ENCODE results near the gene COL9A3.

The COL9A3 gene

DNA sequence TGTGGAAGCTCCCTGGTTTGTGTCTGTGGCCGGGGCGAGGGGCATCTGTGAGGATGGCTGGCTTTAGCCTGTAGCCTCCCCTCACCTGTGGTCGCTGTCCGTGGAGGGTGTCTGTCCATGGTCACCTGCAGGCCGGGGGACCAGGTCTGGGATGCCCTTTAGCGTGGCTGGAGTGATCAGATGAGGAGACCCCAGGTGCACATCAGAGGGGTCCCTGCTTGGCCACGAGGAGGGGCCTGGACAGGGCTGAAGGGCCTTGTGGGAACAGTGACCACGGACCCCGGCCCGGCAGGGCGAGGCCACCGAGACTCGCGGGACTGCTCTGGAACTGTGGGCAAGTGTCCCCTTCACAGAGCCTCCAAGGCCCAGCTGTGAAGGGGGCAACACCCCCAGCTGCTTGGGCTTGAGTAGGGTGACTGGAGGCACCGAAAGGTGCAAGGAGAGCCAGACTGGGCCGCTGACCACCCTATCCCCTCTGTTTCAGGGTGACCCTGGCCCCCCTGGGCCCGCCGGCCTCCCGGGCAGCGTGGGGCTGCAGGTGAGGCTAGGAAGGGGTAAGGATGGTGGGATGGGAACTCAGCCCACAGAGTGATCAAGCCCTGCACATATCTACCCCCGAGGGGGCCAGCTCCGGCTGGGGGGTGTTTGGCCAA, 8.6 kb downstream of the COL9A3 start:
- Histone ChIP-seq H3K36me3 (ENCODE audit: insufficient read depth) (no peaks in the 10 kb centered on the region), H4K20me1 (ENCODE audit: insufficient read depth) (no peaks in the 10 kb centered on the region), H3K4me2 (peak overlapping the region; percentile 68; the same call in 1 of the 2 replicates), H3K27ac (no peak overlapping the region), H3K4me3 (IDR thresholded peaks at IDR 0.05; ENCODE audit: insufficient read depth, low read depth, low read length) (no peak overlapping the region), H3K9ac (no peak overlapping the region), H3K79me2 (ENCODE audit: insufficient read depth, low read depth) (no peaks in the 10 kb centered on the region), H2AFZ (ENCODE audit: low read depth) (no peak overlapping the region), H3K27me3 (ENCODE audit: insufficient read depth, low read depth) (0 out of 2 replicates have a peak, but pooled peaks cover 11% of the 10 kb centered on the region), H3K4me1 (ENCODE audit: low read depth, poor library complexity, severe bottlenecking) (peaks cover 28% of the 10 kb centered on the region)
- TF ChIP-seq, protein P1, sequence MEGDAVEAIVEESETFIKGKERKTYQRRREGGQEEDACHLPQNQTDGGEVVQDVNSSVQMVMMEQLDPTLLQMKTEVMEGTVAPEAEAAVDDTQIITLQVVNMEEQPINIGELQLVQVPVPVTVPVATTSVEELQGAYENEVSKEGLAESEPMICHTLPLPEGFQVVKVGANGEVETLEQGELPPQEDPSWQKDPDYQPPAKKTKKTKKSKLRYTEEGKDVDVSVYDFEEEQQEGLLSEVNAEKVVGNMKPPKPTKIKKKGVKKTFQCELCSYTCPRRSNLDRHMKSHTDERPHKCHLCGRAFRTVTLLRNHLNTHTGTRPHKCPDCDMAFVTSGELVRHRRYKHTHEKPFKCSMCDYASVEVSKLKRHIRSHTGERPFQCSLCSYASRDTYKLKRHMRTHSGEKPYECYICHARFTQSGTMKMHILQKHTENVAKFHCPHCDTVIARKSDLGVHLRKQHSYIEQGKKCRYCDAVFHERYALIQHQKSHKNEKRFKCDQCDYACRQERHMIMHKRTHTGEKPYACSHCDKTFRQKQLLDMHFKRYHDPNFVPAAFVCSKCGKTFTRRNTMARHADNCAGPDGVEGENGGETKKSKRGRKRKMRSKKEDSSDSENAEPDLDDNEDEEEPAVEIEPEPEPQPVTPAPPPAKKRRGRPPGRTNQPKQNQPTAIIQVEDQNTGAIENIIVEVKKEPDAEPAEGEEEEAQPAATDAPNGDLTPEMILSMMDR (conservative IDR thresholded peaks at IDR 0.05; ENCODE audit: low read depth, low read length): no peak

DNA sequence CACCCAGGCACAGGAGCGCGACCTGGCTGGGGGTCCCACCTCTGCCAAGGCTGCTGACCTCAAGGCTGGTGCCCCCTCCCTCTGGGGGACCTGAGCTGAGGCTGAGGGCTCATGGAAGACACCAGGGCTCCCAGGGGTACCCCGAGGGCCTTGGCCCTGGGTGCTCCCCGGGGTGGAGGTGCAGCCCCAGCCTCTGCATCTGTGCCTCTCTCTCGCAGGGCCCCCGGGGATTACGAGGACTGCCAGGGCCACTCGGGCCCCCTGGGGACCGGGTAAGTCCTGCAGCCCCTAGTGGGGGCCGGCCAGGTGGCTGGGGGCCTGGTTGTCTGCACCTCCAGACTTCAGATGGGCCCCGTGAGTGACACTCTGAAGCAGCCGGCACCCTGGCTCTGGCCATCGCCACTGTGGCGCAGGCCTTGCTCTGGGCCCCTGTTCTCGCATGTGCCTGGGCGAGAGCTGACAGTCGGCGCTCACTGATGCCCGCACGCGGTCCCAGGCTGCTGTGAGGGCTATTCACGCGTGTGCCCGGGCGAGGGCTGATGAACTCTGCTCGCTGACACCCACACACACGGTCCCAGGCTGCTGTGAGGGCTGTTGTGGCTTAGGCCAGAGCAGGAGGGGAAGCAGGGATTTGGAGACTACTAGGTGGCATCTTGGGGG, 9.3 kb downstream of the COL9A3 start:
- Histone ChIP-seq H3K9ac (no peak overlapping the region), H3K27me3 (ENCODE audit: insufficient read depth, low read depth) (0 out of 2 replicates have a peak, but pooled peaks cover 6% of the 10 kb centered on the region), H3K27ac (no peak overlapping the region), H3K4me2 (no peak overlapping the region), H3K4me1 (ENCODE audit: low read depth, poor library complexity, severe bottlenecking) (peaks cover 32% of the 10 kb centered on the region), H3K4me3 (IDR thresholded peaks at IDR 0.05; ENCODE audit: insufficient read depth, low read depth, low read length) (no peak overlapping the region), H4K20me1 (ENCODE audit: insufficient read depth) (no peaks in the 10 kb centered on the region), H3K79me2 (ENCODE audit: insufficient read depth, low read depth) (no peaks in the 10 kb centered on the region), H2AFZ (ENCODE audit: low read depth) (no peak overlapping the region), H3K36me3 (ENCODE audit: insufficient read depth) (no peaks in the 10 kb centered on the region)
- TF ChIP-seq, protein P1 (conservative IDR thresholded peaks at IDR 0.05; ENCODE audit: low read depth, low read length): no peak

DNA sequence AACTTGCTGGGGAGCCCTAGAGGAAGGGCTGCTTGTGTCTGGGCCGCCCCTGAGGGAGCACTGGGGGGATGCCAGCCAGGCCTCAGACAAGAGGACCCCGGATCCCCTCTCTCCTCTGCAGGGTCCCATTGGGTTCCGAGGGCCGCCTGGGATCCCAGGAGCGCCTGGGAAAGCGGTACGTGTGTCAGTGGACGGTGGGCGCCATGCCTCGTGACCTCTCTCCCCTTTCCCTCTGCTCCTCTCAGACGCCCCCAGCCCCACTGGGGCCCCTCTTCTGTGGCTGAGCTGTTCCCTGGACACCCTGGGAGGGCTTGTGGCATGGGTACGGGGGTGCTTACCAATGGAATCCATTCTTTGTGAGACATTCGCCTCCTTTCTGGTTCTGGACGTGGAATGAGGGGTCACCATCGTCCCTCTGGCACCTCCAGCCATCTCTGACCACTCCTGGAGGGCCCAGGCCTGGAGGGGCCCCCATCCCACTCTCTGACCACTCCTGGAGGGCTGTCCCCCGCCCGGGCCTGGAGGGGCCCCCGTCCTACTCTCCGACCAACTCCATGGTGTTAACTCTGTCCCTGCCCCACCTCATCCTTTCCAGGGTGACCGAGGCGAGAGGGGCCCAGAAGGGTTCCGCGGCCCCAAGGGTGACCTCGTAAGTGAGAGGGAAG, 9.9 kb downstream of the COL9A3 start:
- Histone ChIP-seq H3K36me3 (ENCODE audit: insufficient read depth) (no peaks in the 10 kb centered on the region), H3K27ac (no peak overlapping the region), H3K79me2 (ENCODE audit: insufficient read depth, low read depth) (no peaks in the 10 kb centered on the region), H2AFZ (ENCODE audit: low read depth) (no peak overlapping the region), H4K20me1 (ENCODE audit: insufficient read depth) (no peaks in the 10 kb centered on the region), H3K4me3 (IDR thresholded peaks at IDR 0.05; ENCODE audit: insufficient read depth, low read depth, low read length) (no peak overlapping the region), H3K4me1 (ENCODE audit: low read depth, poor library complexity, severe bottlenecking) (peaks cover 39% of the 10 kb centered on the region), H3K9ac (no peak overlapping the region), H3K4me2 (no peak overlapping the region), H3K27me3 (ENCODE audit: insufficient read depth, low read depth) (no peaks in the 10 kb centered on the region)
- TF ChIP-seq, protein P1 (conservative IDR thresholded peaks at IDR 0.05; ENCODE audit: low read depth, low read length): no peak

DNA sequence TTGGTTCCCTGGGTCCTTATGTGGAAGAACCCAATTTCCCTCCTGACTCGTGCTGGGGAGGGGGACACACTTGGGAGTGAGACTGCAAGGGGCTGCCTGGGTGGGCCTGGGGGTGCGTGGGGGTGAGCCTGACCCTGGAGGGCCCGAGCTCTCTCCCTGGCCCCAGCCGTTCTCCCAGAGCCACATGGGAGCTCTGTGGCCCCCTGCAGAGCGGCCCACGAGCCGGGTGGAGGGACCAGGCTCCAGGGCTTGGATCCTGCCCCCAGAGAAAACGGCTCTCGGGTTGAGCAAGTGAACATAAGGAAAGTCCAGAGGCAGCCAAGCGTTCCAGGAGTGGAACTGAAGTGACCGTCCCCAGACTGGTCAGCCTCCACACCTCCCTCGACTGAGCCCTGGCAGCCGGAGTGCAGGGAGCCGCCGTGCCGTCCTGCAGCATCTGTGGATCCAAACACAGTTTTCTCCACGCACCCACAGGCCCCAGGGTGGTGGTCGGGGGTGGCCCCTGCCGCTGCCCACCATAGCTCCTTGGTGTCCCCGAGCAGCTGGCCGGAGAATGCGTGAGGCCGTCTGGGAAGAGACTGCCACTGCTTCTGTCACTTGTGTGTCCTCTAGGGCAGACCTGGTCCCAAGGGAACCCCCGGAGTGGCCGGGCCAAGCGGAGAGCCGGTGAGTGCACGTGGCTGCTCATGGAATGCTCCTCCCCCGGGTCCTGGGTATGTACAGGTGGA, 10.6 kb downstream of the COL9A3 start:
- Histone ChIP-seq H3K4me2 (no peak overlapping the region), H2AFZ (ENCODE audit: low read depth) (no peak overlapping the region), H3K27me3 (ENCODE audit: insufficient read depth, low read depth) (no peaks in the 10 kb centered on the region), H3K4me1 (ENCODE audit: low read depth, poor library complexity, severe bottlenecking) (peaks cover 44% of the 10 kb centered on the region), H3K79me2 (ENCODE audit: insufficient read depth, low read depth) (no peaks in the 10 kb centered on the region), H3K9ac (no peak overlapping the region), H3K4me3 (IDR thresholded peaks at IDR 0.05; ENCODE audit: insufficient read depth, low read depth, low read length) (no peak overlapping the region), H4K20me1 (ENCODE audit: insufficient read depth) (no peaks in the 10 kb centered on the region), H3K27ac (no peak overlapping the region), H3K36me3 (ENCODE audit: insufficient read depth) (no peaks in the 10 kb centered on the region)
- TF ChIP-seq, protein P1 (conservative IDR thresholded peaks at IDR 0.05; ENCODE audit: low read depth, low read length): no peak
